ENCODE results near the gene TM2D1. TPM values are rescaled to one million over a fixed set of nuclear protein-coding genes. Genes with fewer than 3 reads are reported as not detected.

Gene TM2D1
- total RNA-seq, 1 experiment from 2014 or later = 22.7 TPM

GRCh38 chr1:61640531-61641530 is 84.1 kb downstream of the TM2D1 start:
- no peak overlapping the region for H3K9ac ChIP-seq (ENCODE audit: low read length)
- TF ChIP-seq EZH2 (IDR thresholded peaks at IDR 0.05) = no peak
- no peak for TF ChIP-seq ZBTB33 (IDR thresholded peaks at IDR 0.05; ENCODE audit: extremely low read depth, insufficient replicate concordance, low read length)
- no peak for TF ChIP-seq EZH2phosphoT487 (IDR thresholded peaks at IDR 0.05; ENCODE audit: borderline replicate concordance)
- no peak for TF ChIP-seq REST (IDR thresholded peaks at IDR 0.05; ENCODE audit: low read depth)
- TF ChIP-seq, protein P1, sequence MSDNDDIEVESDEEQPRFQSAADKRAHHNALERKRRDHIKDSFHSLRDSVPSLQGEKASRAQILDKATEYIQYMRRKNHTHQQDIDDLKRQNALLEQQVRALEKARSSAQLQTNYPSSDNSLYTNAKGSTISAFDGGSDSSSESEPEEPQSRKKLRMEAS (IDR thresholded peaks at IDR 0.05) = no peak
- TF ChIP-seq FOSL1 (IDR thresholded peaks at IDR 0.05; ENCODE audit: low read depth) = no peak
- no peak for TF ChIP-seq SIN3A (IDR thresholded peaks at IDR 0.05; ENCODE audit: low read depth)
- TF ChIP-seq POLR2AphosphoS5 (IDR thresholded peaks at IDR 0.05; ENCODE audit: low read depth, low read length) = no peak
- no peak for TF ChIP-seq YY1 (IDR thresholded peaks at IDR 0.05; ENCODE audit: extremely low read depth, insufficient replicate concordance, low read depth, low read length)
- TF ChIP-seq CBX3 (IDR thresholded peaks at IDR 0.05; ENCODE audit: low read depth) = no peak
- TF ChIP-seq SP1 (IDR thresholded peaks at IDR 0.05; ENCODE audit: low read depth) = no peak
- TF ChIP-seq RAD21 (IDR thresholded peaks at IDR 0.05; ENCODE audit: low read depth) = no peak
- TF ChIP-seq ZFX (IDR thresholded peaks at IDR 0.05) = no peak
- no peak for TF ChIP-seq ELF1 (IDR thresholded peaks at IDR 0.05; ENCODE audit: borderline replicate concordance, low read depth)
- TF ChIP-seq TCF7L2 (IDR thresholded peaks at IDR 0.05; ENCODE audit: borderline replicate concordance, extremely low read depth, insufficient read depth, insufficient read length) = no peak
- TF ChIP-seq ATF3 (IDR thresholded peaks at IDR 0.05) = no peak
- no peak for TF ChIP-seq CEBPB (IDR thresholded peaks at IDR 0.05; ENCODE audit: low read depth)
- POLR2A ChIA-PET = interaction anchor here (0.6 kb wide), 1 partner anchor 717 kb away, joined by 3 read pairs; no protein-coding TSS in a partner anchor
- H3K27me3 ChIP-seq (ENCODE audit: insufficient read depth, low read length) = no peaks in the 10 kb centered on the region
- peak overlapping the region; percentile 94 for H2AFZ ChIP-seq (ENCODE audit: low read depth, low read length, poor library complexity, severe bottlenecking)
- H3K9me3 ChIP-seq (ENCODE audit: control insufficient read depth in 1 of 2, insufficient read depth in 1 of 2, low read depth in 1 of 2, low read length in 2 of 2) = no peaks in the 10 kb centered on the region
- RAD21 ChIA-PET (ENCODE audit: low non-redundant PET in 1 of 2, low total read pairs in 2 of 2, uncharacterized antibody in 2 of 2, unreplicated experiment in 2 of 2) = no interaction called here
- ATAC-seq (no peak), DNase-seq (ENCODE audit: low read depth, low spot score) (no peak)
- H3K4me2 ChIP-seq (ENCODE audit: low read length) = peak overlapping the region; percentile 69
- no peaks in the 10 kb centered on the region for H3K79me2 ChIP-seq (ENCODE audit: insufficient read depth, low read length)
- no peaks in the 10 kb centered on the region for H4K20me1 ChIP-seq (ENCODE audit: insufficient read depth)
- H3K36me3 ChIP-seq (ENCODE audit: control insufficient read depth in 1 of 2, insufficient read depth in 2 of 2, low read length in 2 of 2) = no peaks in the 10 kb centered on the region
- no TSS peak for BruUV-seq (replicated peaks)
- peaks cover 2 to 11% of the 10 kb centered on the region in 2 experiments; a peak in 3 of 4 replicates for H3K4me1 ChIP-seq (ENCODE audit: control insufficient read depth in 1 of 2, insufficient read depth in 2 of 2, low read length in 2 of 2)
- no peaks in the 10 kb centered on the region for H3K9me2 ChIP-seq (ENCODE audit: insufficient read depth)
- intact Hi-C loops (cut with micrococcal nuclease) = loop anchor here (10.0 kb wide), 2 partner anchors 666 to 1666 kb away; no protein-coding TSS in a partner anchor
- H3K4me3 ChIP-seq (replicated peaks in 1 of 2; ENCODE audit: low read depth in 1 of 2, low read length in 2 of 2) = peak overlapping the region in 1 of 2 experiments; percentile 30; a peak in 1 of 4 replicates
- no peak overlapping the region for H3K27ac ChIP-seq (ENCODE audit: low read depth, low read length)
- CTCF ChIA-PET = interaction anchor here (1.0 to 1.2 kb wide), 2 partner anchors 591 to 663 kb away, joined by 3 to 4 read pairs; no protein-coding TSS in a partner anchor

Data from HCT116 (cell line).